ENCODE results near the gene MEIS1.

GRCh38 chr2:66528974-66529724 lies 94.2 kb downstream of the MEIS1 start:
- TF ChIP-seq EZH2 (IDR thresholded peaks at IDR 0.05; ENCODE audit: low read depth, unreplicated experiment) (no peak), CTCF (conservative IDR thresholded peaks at IDR 0.05; ENCODE audit: low read depth in 2 of 2) (no peak), ETS1 (IDR thresholded peaks at IDR 0.05) (no peak), POLR2AphosphoS5 (IDR thresholded peaks at IDR 0.05; ENCODE audit: low read depth) (no peak), EZH2phosphoT487 (IDR thresholded peaks at IDR 0.05; ENCODE audit: unreplicated experiment) (no peak), CREB1 (CRISPR knock-in tag; IDR thresholded peaks at IDR 0.05; ENCODE audit: low read depth) (no peak), REST (IDR thresholded peaks at IDR 0.05; ENCODE audit: unreplicated experiment) (no peak), ZNF114 (CRISPR knock-in tag; IDR thresholded peaks at IDR 0.05) (no peak), JUNB (IDR thresholded peaks at IDR 0.05; ENCODE audit: unreplicated experiment) (no peak), NANOG (IDR thresholded peaks at IDR 0.05; ENCODE audit: borderline replicate concordance) (no peak), ZNF331 (CRISPR knock-in tag; IDR thresholded peaks at IDR 0.05; ENCODE audit: low read depth) (no peak), STAT1 (IDR thresholded peaks at IDR 0.05; ENCODE audit: unreplicated experiment) (no peak), ZNF462 (CRISPR knock-in tag; IDR thresholded peaks at IDR 0.05) (no peak)
